Measurements from ENCODE around the gene MYOZ3.

- TF ChIP-seq POLR2AphosphoS5 (IDR thresholded peaks at IDR 0.05), result no peak
- no peak for TF ChIP-seq CTCF (IDR thresholded peaks at IDR 0.05 in 8 of 11, conservative IDR thresholded peaks at IDR 0.05 in 3 of 11)
- no peak for TF ChIP-seq POLR2A (IDR thresholded peaks at IDR 0.05)
These were observed 958 bp downstream of the MYOZ3 start for GRCh38 chr5:150661821-150662596.

All from spleen (tissue), 7 donors.